Colonic mucosa (tissue), 4 donors: Measurements from ENCODE around the gene ZNF722. TPM values are rescaled to one million over a fixed set of nuclear protein-coding genes. Genes with fewer than 3 reads are reported as not detected.

Experiments used
- DNase-seq: peaks from one replicate; pipeline ENCODE4 v3.0.0-alpha.2; 2020
- H3K27ac ChIP-seq: fragments of 200-600 bp; one replicate; pipeline ENCODE4 v1.8.0; 2021
- H3K27me3 ChIP-seq: fragments of 200-600 bp; one replicate; pipeline ENCODE4 v1.8.0; 2021
- H3K36me3 ChIP-seq: fragments of 200-600 bp; one replicate; pipeline ENCODE4 v1.8.0; 2021
- H3K4me1 ChIP-seq: fragments of 200-600 bp; one replicate; pipeline ENCODE4 v1.8.0; 2021; ENCODE audit warnings: mild to moderate bottlenecking
- H3K4me3 ChIP-seq: fragments of 200-600 bp; one replicate; pipeline ENCODE4 v1.8.0; 2021
- H3K9ac ChIP-seq, 2 donors: one replicate each; pipeline ENCODE4 v1.7.0; 2013; ENCODE audit warnings: control low read depth in 2 of 2, low read depth in 2 of 2, low read length in 2 of 2
- H3K9me3 ChIP-seq: fragments of 200-600 bp; one replicate; pipeline ENCODE4 v1.8.0; 2021
- CTCF ChIP-seq: fragments of 200-600 bp; IDR thresholded peaks from one replicate; pipeline ENCODE4 v1.8.0; 2022; ENCODE audit warnings: antibody characterized with exemption, mild to moderate bottlenecking
- intact Hi-C: fragments of 100-400 bp; cut with DNase I; formaldehyde crosslinking; loops from one replicate; pipeline ENCODE4 v1.14.1; 2022
- total RNA-seq, 2 donors: library from RNA; stranded (reverse); fragmentation: NEBNext Ultra II Directional in 1 of 2; extraction: Animal tissue kit (Norgen Biotek cat#: 25700) in 1 of 2; gene quantifications; one replicate each; pipeline ENCODE4 v1.2.1, GENCODE V29; 2021
- donor health status: healthy.
- donor health status: DM: no; HTN: no; CAD: no.
- donor health status: DM: no; HTN: no; CAD: no.

The ZNF722 gene
- total RNA-seq, 2 donors from 2014 or later, result not detected

- Histone ChIP-seq H3K4me3 (peak within 1 kb of the TSS; percentile 35), H3K27ac (no peak within 1 kb of the TSS), H3K36me3 (no peaks in the 10 kb centered on the region), H3K27me3 (no peaks in the 10 kb centered on the region), H3K4me1 (no peaks in the 10 kb centered on the region), H3K9ac (peak within 1 kb of the TSS in 1 of 2 donors; percentile 48), H3K9me3 (no peaks in the 10 kb centered on the region)
- DNase-seq, result peak; percentile 60
- no peak for TF ChIP-seq CTCF
- intact Hi-C loops, result no loop called here
Measured at GRCh38 chr7:64045301-64046040, 46.8 kb downstream of the ZNF722 start, which contains the start of gene ZNF727. TSS of gene ZNF727 (plus strand) at chr7:64045434. CDS start at chr7:64045622, 188 bp downstream.

- Histone ChIP-seq H3K9ac (no peak overlapping the region), H3K27ac (no peak overlapping the region), H3K27me3 (no peaks in the 10 kb centered on the region), H3K36me3 (no peaks in the 10 kb centered on the region), H3K4me1 (no peaks in the 10 kb centered on the region), H3K4me3 (peak overlapping the region; percentile 35), H3K9me3 (no peaks in the 10 kb centered on the region)
- intact Hi-C loops, result no loop called here
- DNase-seq, result no peak
- no peak for TF ChIP-seq CTCF
Measured at GRCh38 chr7:64046041-64046389, 47.4 kb downstream of the ZNF722 start.

Other genes starting within 250 kb of the ZNF722 start
- 1 to 10 TPM in 1 of 2 donors, under 1 TPM in 1; 0.69 to 1.2 TPM for gene ZNF727, start 46.6 kb downstream of the ZNF722 start, total RNA-seq
- gene ZNF735, start 208.4 kb downstream of the ZNF722 start, total RNA-seq, result not detected
- not detected for gene ZNF679, start 229.6 kb downstream of the ZNF722 start, total RNA-seq